ENCODE measurements around the gene MORN5. TPM values are rescaled to one million over a fixed set of nuclear protein-coding genes. Genes with fewer than 3 reads are reported as not detected.

Gene MORN5
- total RNA-seq, 1 donor from 2014 or later: not detected

DNA sequence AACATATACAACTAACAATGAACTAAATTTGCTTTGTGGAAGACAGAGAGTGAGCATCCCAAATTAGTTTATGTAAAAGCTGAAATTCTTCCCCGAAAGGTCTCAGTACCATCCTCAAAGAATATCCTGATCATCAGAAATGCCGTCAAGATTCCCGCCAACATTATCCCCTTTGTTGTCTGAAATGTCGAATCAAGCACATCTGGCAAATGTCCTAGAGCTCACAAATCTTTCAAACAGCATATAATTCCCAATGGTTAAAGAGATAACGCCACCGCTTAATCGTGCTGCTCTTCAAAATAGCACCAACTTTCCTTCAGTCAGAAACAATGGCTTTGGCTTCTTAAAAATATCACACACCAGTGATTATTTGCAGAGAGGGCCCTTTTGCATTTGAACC lies 23.8 kb downstream of the MORN5 start:
- no peak overlapping the region for H3K27ac Mint-ChIP-seq (ENCODE audit: unreplicated experiment)
- H3K4me1 Mint-ChIP-seq (ENCODE audit: unreplicated experiment): peaks cover 2% of the 10 kb centered on the region
- TF ChIP-seq, protein P1, sequence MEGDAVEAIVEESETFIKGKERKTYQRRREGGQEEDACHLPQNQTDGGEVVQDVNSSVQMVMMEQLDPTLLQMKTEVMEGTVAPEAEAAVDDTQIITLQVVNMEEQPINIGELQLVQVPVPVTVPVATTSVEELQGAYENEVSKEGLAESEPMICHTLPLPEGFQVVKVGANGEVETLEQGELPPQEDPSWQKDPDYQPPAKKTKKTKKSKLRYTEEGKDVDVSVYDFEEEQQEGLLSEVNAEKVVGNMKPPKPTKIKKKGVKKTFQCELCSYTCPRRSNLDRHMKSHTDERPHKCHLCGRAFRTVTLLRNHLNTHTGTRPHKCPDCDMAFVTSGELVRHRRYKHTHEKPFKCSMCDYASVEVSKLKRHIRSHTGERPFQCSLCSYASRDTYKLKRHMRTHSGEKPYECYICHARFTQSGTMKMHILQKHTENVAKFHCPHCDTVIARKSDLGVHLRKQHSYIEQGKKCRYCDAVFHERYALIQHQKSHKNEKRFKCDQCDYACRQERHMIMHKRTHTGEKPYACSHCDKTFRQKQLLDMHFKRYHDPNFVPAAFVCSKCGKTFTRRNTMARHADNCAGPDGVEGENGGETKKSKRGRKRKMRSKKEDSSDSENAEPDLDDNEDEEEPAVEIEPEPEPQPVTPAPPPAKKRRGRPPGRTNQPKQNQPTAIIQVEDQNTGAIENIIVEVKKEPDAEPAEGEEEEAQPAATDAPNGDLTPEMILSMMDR (IDR thresholded peaks at IDR 0.05): no peak
- H3K4me3 Mint-ChIP-seq (ENCODE audit: unreplicated experiment): no peak overlapping the region
- no peak for DNase-seq (ENCODE audit: extremely low spot score, unreplicated experiment)
- H3K9me3 Mint-ChIP-seq (ENCODE audit: unreplicated experiment): no peaks in the 10 kb centered on the region
- H3K36me3 Mint-ChIP-seq (ENCODE audit: unreplicated experiment): no peaks in the 10 kb centered on the region
- peaks cover 31% of the 10 kb centered on the region for H3K27me3 Mint-ChIP-seq (ENCODE audit: unreplicated experiment)

DNA sequence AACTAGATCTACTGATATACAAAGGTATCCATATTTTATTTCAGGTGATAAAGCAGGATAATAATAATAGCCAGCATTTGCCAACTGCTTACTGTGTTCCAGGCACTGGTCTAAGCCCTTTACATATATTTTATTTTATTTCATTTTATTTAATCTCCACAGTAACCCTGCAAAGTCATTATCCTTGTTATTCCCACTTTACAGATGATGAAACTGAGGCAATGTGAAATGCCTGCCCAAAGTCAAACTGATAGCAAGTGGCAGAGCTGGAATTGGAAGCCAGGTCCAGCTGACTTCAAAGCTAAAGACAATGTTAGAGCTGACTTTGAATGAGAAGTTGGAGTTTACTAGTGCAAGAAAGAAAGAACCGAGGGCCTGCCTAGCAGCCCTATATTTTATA lies 24.8 kb downstream of the MORN5 start:
- Mint-ChIP-seq H3K36me3 (ENCODE audit: unreplicated experiment) (no peaks in the 10 kb centered on the region), H3K9me3 (ENCODE audit: unreplicated experiment) (no peaks in the 10 kb centered on the region), H3K27me3 (ENCODE audit: unreplicated experiment) (peaks cover 31% of the 10 kb centered on the region), H3K27ac (ENCODE audit: unreplicated experiment) (no peak overlapping the region), H3K4me1 (ENCODE audit: unreplicated experiment) (peaks cover 2% of the 10 kb centered on the region), H3K4me3 (ENCODE audit: unreplicated experiment) (no peak overlapping the region)
- TF ChIP-seq, protein P1 (IDR thresholded peaks at IDR 0.05): no peak
- DNase-seq (ENCODE audit: extremely low spot score, unreplicated experiment): no peak

DNA sequence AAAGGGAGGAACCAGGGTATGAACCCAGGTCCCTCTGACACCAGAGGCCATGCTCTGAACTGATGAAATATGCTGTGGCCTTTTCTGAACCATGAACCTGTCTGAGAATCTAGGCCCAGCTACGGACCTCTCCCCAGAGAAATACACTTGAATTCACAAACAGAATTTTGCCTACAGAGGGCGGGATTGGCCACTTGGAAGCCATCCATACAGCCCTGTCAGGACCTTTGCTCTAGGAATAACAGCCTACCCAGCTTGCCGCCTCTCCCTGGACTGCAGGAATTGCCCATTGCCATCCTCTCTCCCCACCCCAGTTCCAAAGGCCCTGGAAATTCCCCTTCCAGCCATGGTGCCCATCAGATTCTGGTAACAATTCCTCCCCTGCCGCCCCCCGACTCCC lies 26.6 kb downstream of the MORN5 start:
- Mint-ChIP-seq H3K4me1 (ENCODE audit: unreplicated experiment) (no peaks in the 10 kb centered on the region), H3K36me3 (ENCODE audit: unreplicated experiment) (no peaks in the 10 kb centered on the region), H3K27ac (ENCODE audit: unreplicated experiment) (no peak overlapping the region), H3K4me3 (ENCODE audit: unreplicated experiment) (no peak overlapping the region), H3K27me3 (ENCODE audit: unreplicated experiment) (peaks cover 33% of the 10 kb centered on the region), H3K9me3 (ENCODE audit: unreplicated experiment) (no peaks in the 10 kb centered on the region)
- TF ChIP-seq, protein P1 (IDR thresholded peaks at IDR 0.05): no peak
- no peak for DNase-seq (ENCODE audit: extremely low spot score, unreplicated experiment)

- Mint-ChIP-seq H3K36me3 (ENCODE audit: unreplicated experiment) (no peaks in the 10 kb centered on the region), H3K27ac (ENCODE audit: unreplicated experiment) (no peak overlapping the region), H3K9me3 (ENCODE audit: unreplicated experiment) (no peaks in the 10 kb centered on the region), H3K27me3 (ENCODE audit: unreplicated experiment) (peaks cover 36% of the 10 kb centered on the region), H3K4me3 (ENCODE audit: unreplicated experiment) (no peak overlapping the region), H3K4me1 (ENCODE audit: unreplicated experiment) (no peaks in the 10 kb centered on the region)
- TF ChIP-seq, protein P1 (IDR thresholded peaks at IDR 0.05): no peak
- DNase-seq (ENCODE audit: extremely low spot score, unreplicated experiment): no peak
Observed at GRCh38 chr9:122186777-122187470, 27.2 kb downstream of the MORN5 start.

GRCh38 chr9:122188369-122188768 lies 28.7 kb downstream of the MORN5 start:
- Mint-ChIP-seq H3K4me3 (ENCODE audit: unreplicated experiment) (no peak overlapping the region), H3K9me3 (ENCODE audit: unreplicated experiment) (no peaks in the 10 kb centered on the region), H3K27me3 (ENCODE audit: unreplicated experiment) (peaks cover 31% of the 10 kb centered on the region), H3K4me1 (ENCODE audit: unreplicated experiment) (peaks cover 6% of the 10 kb centered on the region), H3K27ac (ENCODE audit: unreplicated experiment) (no peak overlapping the region), H3K36me3 (ENCODE audit: unreplicated experiment) (no peaks in the 10 kb centered on the region)
- TF ChIP-seq, protein P1 (IDR thresholded peaks at IDR 0.05): no peak
- DNase-seq (ENCODE audit: extremely low spot score, unreplicated experiment): no peak

All from osteocyte (in vitro differentiated cells).